KG1 (cell line): ENCODE results near the gene CCDC93.
"Not testable (repeated sequence)": the region's sequence is repeated elsewhere in the genome, so short reads cannot be mapped to it uniquely, and the experiment has no call there.

ENCODE experiments used
- DNase-seq: peaks from one replicate; lab custom pipeline; 2025; lab: John Stamatoyannopoulos, UW

Gene CCDC93

GRCh38 chr2:117953231-117953630, 60.6 kb downstream of the CCDC93 start:
- DNase-seq, result no peak

GRCh38 chr2:117952701-117953100, 61.2 kb downstream of the CCDC93 start:
- DNase-seq, result no peak

GRCh38 chr2:117952228-117952627, 61.6 kb downstream of the CCDC93 start:
- DNase-seq, result no peak

GRCh38 chr2:117949806-117950205, 64.1 kb downstream of the CCDC93 start:
- DNase-seq, result no peak

- DNase-seq, result no peak
Observed at GRCh38 chr2:117948615-117949014, 65.3 kb downstream of the CCDC93 start.

- no peak for DNase-seq
Observed at GRCh38 chr2:117945296-117945695, 68.6 kb downstream of the CCDC93 start.

GRCh38 chr2:117944816-117945215, 69.1 kb downstream of the CCDC93 start:
- DNase-seq, result no peak

GRCh38 chr2:117943013-117943672, 70.7 kb downstream of the CCDC93 start:
- DNase-seq, result no peak

GRCh38 chr2:117942551-117942950, 71.3 kb downstream of the CCDC93 start:
- no peak for DNase-seq

GRCh38 chr2:117941693-117942092, 72.2 kb downstream of the CCDC93 start:
- no peak for DNase-seq

- DNase-seq, result no peak
Observed at GRCh38 chr2:117940436-117940835, 73.4 kb downstream of the CCDC93 start.

GRCh38 chr2:117938611-117939010, 75.3 kb downstream of the CCDC93 start:
- no peak for DNase-seq

- no peak for DNase-seq
Observed at GRCh38 chr2:117936871-117937428, 76.9 kb downstream of the CCDC93 start.

- DNase-seq, result no peak
Observed at GRCh38 chr2:117935954-117936353, 77.9 kb downstream of the CCDC93 start.

- no peak for DNase-seq
Observed at GRCh38 chr2:117935456-117935855, 78.4 kb downstream of the CCDC93 start.

GRCh38 chr2:117933884-117934354, 80.0 kb downstream of the CCDC93 start:
- no peak for DNase-seq

GRCh38 chr2:117931978-117932377, 81.9 kb downstream of the CCDC93 start:
- no peak for DNase-seq

- DNase-seq, result no peak
Observed at GRCh38 chr2:117931266-117931665, 82.6 kb downstream of the CCDC93 start.

GRCh38 chr2:117930775-117931174, 83.1 kb downstream of the CCDC93 start:
- DNase-seq, result no peak

- not testable (repeated sequence) for DNase-seq
Observed at GRCh38 chr2:117923471-117923870, 90.4 kb downstream of the CCDC93 start.

- DNase-seq, result no peak
Observed at GRCh38 chr2:117921520-117921919, 92.3 kb downstream of the CCDC93 start.

GRCh38 chr2:117918608-117919007, 95.3 kb downstream of the CCDC93 start:
- no peak for DNase-seq

- DNase-seq, result no peak
Observed at GRCh38 chr2:117917223-117917917, 96.5 kb downstream of the CCDC93 start.
